ENCODE data around the gene GJA3. TPM values are rescaled to one million over a fixed set of nuclear protein-coding genes. Genes with fewer than 3 reads are reported as not detected.

The GJA3 gene
- total RNA-seq, 2 experiments from 2014 or later = not detected

DNA sequence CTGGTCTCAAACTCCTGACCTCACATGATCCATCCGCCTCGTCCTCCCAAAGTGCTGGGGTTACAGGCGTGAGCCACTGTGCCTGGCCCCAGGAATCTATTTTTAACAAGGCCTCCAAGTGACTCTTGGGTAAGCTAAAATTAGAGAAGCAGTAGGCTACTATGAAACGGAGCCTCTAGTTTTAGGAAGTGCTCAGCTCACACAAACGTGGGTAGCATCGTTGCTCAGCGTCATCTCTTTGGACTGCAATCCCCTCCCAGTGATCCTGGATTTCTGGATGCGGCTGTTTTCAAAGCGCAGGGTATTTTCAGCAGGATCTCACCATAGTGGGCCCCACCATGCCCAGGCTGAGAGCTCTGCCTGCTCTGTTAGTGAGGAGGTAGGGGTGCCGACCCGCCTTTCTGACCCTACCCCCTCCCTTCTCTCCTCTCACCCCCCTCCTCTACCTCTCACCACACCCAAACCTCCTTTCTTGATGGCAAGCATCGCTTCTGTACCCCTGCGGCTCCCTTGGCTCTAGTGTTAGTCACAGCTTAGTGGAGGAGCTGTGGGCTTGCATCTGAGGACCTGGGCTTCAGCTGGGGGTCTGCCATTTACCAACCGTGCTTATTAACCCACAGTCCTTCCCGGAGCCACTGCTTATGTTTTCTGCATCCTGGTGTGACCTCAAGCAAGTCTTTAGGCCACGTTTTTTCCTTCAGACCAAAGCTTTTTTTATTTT lies 34.2 kb downstream of the GJA3 start:
- Histone ChIP-seq H3K36me3 (ENCODE audit: insufficient read depth, low read length) (no peaks in the 10 kb centered on the region), H3K4me1 (ENCODE audit: insufficient read depth, low read length, poor library complexity, severe bottlenecking) (no peaks in the 10 kb centered on the region), H4K20me1 (ENCODE audit: insufficient read depth, low read length) (no peaks in the 10 kb centered on the region), H2AFZ (ENCODE audit: low read length) (no peak overlapping the region), H3K27ac (ENCODE audit: low read depth, low read length, poor library complexity, severe bottlenecking) (no peak overlapping the region), H3K79me2 (ENCODE audit: insufficient read depth, low read depth, low read length) (no peaks in the 10 kb centered on the region), H3K9me2 (ENCODE audit: insufficient read depth, low read length) (no peaks in the 10 kb centered on the region), H3K4me3 (ENCODE audit: low read depth, low read length, poor library complexity, severe bottlenecking) (no peak overlapping the region), H3K9me3 (ENCODE audit: low read length) (no peaks in the 10 kb centered on the region), H3K4me2 (ENCODE audit: low read length) (no peak overlapping the region)
- BruUV-seq (replicated peaks) = no TSS peak
- no peak for TF ChIP-seq EZH2phosphoT487 (IDR thresholded peaks at IDR 0.05; ENCODE audit: borderline replicate concordance, low read depth, low read length)
- TF ChIP-seq, protein P1, sequence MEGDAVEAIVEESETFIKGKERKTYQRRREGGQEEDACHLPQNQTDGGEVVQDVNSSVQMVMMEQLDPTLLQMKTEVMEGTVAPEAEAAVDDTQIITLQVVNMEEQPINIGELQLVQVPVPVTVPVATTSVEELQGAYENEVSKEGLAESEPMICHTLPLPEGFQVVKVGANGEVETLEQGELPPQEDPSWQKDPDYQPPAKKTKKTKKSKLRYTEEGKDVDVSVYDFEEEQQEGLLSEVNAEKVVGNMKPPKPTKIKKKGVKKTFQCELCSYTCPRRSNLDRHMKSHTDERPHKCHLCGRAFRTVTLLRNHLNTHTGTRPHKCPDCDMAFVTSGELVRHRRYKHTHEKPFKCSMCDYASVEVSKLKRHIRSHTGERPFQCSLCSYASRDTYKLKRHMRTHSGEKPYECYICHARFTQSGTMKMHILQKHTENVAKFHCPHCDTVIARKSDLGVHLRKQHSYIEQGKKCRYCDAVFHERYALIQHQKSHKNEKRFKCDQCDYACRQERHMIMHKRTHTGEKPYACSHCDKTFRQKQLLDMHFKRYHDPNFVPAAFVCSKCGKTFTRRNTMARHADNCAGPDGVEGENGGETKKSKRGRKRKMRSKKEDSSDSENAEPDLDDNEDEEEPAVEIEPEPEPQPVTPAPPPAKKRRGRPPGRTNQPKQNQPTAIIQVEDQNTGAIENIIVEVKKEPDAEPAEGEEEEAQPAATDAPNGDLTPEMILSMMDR (conservative IDR thresholded peaks at IDR 0.05; ENCODE audit: low read length) = no peak
- DNase-seq (ENCODE audit: low spot score) = no peak
- POLR2A ChIA-PET = interaction anchor here (0.6 kb wide), 2 partner anchors 10 to 333 kb away, joined by 3 to 4 read pairs; no protein-coding TSS in a partner anchor
- intact Hi-C loops (cut with micrococcal nuclease; ENCODE audit: unreplicated experiment) = no loop called here
- CTCF ChIA-PET (ENCODE audit: unreplicated experiment) = no interaction called here

DNA sequence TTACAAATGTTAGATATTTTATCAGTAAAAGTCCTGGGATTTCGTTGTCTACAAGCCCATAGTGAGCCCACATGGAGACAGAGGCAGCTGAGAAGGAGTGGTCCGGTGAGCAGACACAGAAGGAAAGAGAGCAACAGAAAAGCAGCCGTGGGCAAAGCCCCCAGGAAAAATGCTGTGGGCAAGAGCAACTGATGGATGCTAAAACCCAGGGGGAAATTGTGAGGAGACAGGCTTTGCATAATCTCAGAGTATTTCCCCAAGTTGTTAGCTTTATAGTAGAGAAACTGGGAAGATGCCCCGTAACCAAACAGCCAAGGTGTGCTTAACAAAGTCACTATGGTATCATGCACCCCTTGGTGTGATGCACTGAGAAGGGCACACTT lies 35.1 kb downstream of the GJA3 start:
- CTCF ChIA-PET (ENCODE audit: unreplicated experiment) = no interaction called here
- no peak overlapping the region for H3K4me3 ChIP-seq (ENCODE audit: low read depth, low read length, poor library complexity, severe bottlenecking)
- H3K9me3 ChIP-seq (ENCODE audit: low read length) = no peaks in the 10 kb centered on the region
- H3K4me2 ChIP-seq (ENCODE audit: low read length) = no peak overlapping the region
- no peak overlapping the region for H3K27ac ChIP-seq (ENCODE audit: low read depth, low read length, poor library complexity, severe bottlenecking)
- H3K4me1 ChIP-seq (ENCODE audit: insufficient read depth, low read length, poor library complexity, severe bottlenecking) = no peaks in the 10 kb centered on the region
- TF ChIP-seq, protein P1 (conservative IDR thresholded peaks at IDR 0.05; ENCODE audit: low read length) = no peak
- TF ChIP-seq EZH2phosphoT487 (IDR thresholded peaks at IDR 0.05; ENCODE audit: borderline replicate concordance, low read depth, low read length) = no peak
- no peaks in the 10 kb centered on the region for H3K9me2 ChIP-seq (ENCODE audit: insufficient read depth, low read length)
- H4K20me1 ChIP-seq (ENCODE audit: insufficient read depth, low read length) = no peaks in the 10 kb centered on the region
- POLR2A ChIA-PET = interaction anchor here (0.6 kb wide), 1 partner anchor 332 kb away, joined by 4 read pairs; no protein-coding TSS in a partner anchor
- no TSS peak for BruUV-seq (replicated peaks)
- intact Hi-C loops (cut with micrococcal nuclease; ENCODE audit: unreplicated experiment) = no loop called here
- H3K79me2 ChIP-seq (ENCODE audit: insufficient read depth, low read depth, low read length) = no peaks in the 10 kb centered on the region
- H2AFZ ChIP-seq (ENCODE audit: low read length) = no peak overlapping the region; the same call in 1 of the 2 replicates
- H3K36me3 ChIP-seq (ENCODE audit: insufficient read depth, low read length) = no peaks in the 10 kb centered on the region
- DNase-seq (ENCODE audit: low spot score) = no peak

DNA sequence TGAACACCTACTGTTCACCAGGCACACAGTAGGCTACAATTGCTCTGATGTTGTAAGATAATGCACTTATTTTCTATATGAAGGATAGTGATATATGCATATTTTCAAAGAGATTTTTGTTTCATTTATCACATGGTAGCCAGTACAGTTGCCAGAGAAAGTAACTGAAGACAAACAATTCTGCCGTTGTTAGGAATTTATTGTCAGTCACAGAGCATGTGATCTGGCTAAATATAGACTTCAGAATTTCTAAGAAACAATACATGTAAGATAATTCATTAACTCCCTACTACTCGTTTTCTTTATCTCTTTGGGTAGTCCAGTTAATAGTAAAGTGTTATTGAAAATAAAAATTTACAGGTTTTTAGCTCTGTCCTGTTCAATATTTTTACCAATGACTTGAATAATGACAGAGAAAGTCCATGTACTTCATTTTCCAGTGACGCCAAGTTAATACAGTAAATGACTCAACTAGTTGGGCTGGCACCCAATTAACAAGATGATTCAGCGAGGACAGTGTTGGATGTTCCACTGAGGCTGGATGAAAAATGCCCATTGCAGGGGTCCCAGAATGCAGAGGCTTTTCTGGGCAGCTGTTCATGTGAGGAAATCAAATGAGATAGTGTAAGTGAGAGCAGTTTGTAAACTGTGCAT lies 35.6 kb downstream of the GJA3 start:
- H3K9me3 ChIP-seq (ENCODE audit: low read length) = no peaks in the 10 kb centered on the region
- CTCF ChIA-PET (ENCODE audit: unreplicated experiment) = no interaction called here
- BruUV-seq (replicated peaks) = no TSS peak
- POLR2A ChIA-PET = no interaction called here
- H3K79me2 ChIP-seq (ENCODE audit: insufficient read depth, low read depth, low read length) = no peaks in the 10 kb centered on the region
- H3K4me3 ChIP-seq (ENCODE audit: low read depth, low read length, poor library complexity, severe bottlenecking) = no peak overlapping the region
- H3K36me3 ChIP-seq (ENCODE audit: insufficient read depth, low read length) = no peaks in the 10 kb centered on the region
- H3K4me1 ChIP-seq (ENCODE audit: insufficient read depth, low read length, poor library complexity, severe bottlenecking) = no peaks in the 10 kb centered on the region
- DNase-seq (ENCODE audit: low spot score) = no peak
- intact Hi-C loops (cut with micrococcal nuclease; ENCODE audit: unreplicated experiment) = no loop called here
- H3K9me2 ChIP-seq (ENCODE audit: insufficient read depth, low read length) = no peaks in the 10 kb centered on the region
- H3K4me2 ChIP-seq (ENCODE audit: low read length) = no peak overlapping the region
- H4K20me1 ChIP-seq (ENCODE audit: insufficient read depth, low read length) = no peaks in the 10 kb centered on the region
- no peak overlapping the region for H2AFZ ChIP-seq (ENCODE audit: low read length)
- no peak for TF ChIP-seq EZH2phosphoT487 (IDR thresholded peaks at IDR 0.05; ENCODE audit: borderline replicate concordance, low read depth, low read length)
- TF ChIP-seq, protein P1 (conservative IDR thresholded peaks at IDR 0.05; ENCODE audit: low read length) = no peak
- H3K27ac ChIP-seq (ENCODE audit: low read depth, low read length, poor library complexity, severe bottlenecking) = no peak overlapping the region
